NAMALWA (cell line): Measurements from ENCODE around the gene ZNF772.
"Not testable (repeated sequence)": the region's sequence is repeated elsewhere in the genome, so short reads cannot be mapped to it uniquely, and the experiment has no call there.

Source experiments
- DNase-seq: peaks from one replicate; pipeline ENCODE4 v3.0.0-alpha.2; 2015; ENCODE audit warnings: low spot score

ZNF772 gene

GRCh38 chr19:57477191-57478008, at the start of gene ZNF772:
TSS of gene ZNF772 (minus strand) at chr19:57477566. CDS start at chr19:57477309, 257 bp downstream.
- peak; percentile 99 for DNase-seq

DNA sequence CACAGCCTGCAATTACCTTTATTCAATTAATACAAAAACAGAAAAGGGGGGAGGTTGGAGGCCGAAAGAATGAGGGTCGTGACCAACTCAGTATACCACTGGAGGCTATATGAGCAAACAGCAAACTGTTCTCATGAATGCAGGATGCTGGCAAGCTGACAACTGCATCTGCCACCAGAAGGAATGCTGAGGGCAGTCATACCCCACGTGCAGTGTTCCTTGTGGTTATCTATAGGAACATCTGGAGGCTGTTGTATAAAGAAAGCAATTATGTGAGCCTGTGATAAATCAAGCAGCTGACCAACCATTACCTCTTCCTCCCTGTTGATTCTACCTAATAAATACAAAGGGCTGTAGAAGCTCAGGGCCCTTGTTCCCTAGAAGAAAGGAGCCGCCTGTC, 40.7 kb upstream of the ZNF772 start:
- not testable (repeated sequence) for DNase-seq

DNA sequence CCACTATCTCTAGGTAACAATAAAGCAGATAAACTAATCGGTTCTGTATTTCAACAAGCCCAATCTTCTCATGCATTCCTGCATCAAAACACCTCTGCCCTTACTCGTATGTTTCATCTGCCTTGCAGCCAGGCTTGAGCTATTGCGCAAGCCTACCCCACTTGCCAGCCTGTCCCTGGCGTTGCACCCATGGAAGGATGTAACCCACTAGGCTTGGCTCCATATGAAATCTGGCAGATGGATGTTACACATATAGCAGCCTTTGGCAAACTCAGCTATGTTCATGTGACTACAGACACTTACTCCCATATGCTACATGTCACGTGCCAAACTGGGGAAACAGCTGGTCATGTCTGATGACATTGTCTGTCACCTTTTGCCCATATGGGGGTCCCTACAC, 37.9 kb upstream of the ZNF772 start:
- DNase-seq: no peak

DNA sequence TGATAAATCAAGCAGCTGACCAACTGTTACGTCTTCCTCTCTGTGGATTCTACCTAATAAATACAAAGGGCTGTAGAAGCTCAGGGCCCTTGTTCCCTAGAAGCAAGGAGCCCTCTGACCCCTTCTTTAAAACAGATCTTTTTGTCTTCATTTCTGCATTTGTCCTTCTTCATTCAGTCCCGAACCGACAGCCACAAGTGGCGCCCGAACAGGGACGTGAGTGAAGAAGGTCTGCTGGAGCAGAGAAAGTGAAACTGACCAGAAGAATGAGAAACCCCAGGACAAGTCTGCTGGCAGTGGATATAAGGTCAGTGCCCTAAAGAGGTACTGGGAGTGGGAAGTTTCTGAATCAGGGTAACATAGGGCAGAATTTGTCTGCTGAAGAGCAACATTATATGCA, 35.5 kb upstream of the ZNF772 start:
- DNase-seq: peak; percentile 7

DNA sequence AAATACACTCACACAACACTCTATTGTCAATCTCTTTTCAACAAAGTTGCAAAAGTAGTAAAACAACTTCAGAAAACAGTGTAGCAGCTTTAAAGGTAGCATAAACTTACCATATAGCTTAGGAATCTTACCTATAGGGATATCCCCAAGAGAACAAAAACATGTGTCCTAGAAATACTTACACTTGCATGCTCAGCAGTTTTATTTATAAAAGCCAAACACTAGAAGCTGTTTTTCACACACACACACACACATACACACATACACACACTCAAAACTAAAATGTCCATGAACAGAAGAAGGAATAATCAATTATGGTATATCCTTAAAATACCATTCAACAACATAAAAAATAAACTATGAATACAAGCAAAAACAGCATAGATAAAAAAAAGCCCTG, 34.1 kb upstream of the ZNF772 start:
- DNase-seq: no peak

DNA sequence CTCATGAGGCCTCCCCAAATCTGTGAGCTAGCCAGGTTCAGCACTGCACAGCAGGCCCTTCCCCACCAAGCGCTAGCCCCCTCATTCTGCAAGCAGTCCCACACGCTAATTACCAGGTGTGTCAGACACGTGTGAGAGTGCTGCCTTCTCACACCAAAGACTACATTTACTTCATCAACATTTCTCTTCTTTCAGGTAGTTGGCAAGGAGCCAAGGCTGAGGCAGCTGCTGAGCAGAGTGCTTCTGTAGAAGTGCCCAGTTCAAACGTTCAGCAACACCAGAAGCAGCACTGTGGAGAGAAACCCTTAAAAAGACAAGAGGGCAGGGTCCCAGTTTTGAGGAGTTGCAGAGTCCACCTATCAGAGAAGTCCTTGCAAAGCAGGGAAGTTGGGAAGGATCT, 28.8 kb upstream of the ZNF772 start:
- DNase-seq: no peak

DNA sequence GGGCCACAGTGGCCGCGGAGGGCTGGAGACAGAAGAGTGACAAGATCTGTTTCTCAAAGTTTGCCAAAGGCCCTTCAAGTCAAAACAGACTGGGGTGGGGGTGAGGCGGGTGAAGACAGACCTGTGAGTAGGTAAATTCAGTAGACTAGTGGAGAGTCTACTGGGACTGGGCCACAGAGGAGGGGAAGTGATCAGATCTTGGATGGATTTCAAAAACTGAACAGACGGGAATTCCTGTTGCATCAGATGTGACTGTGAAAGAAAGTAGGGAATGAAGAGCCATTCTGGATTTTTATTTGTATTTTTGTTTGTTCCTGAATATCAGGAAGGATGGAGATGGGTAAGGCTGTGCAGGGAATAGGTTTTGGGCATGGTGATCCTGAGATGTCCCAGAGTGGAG, 23.0 kb upstream of the ZNF772 start:
- not testable (repeated sequence) for DNase-seq

GRCh38 chr19:57499680-57500395, 22.5 kb upstream of the ZNF772 start, which contains the start of gene ZNF773:
TSS of gene ZNF773 (plus strand) at chr19:57499938. CDS start at chr19:57500081, 143 bp downstream.
- DNase-seq: peak; percentile 97

GRCh38 chr19:57499332-57499679, 21.9 kb upstream of the ZNF772 start:
- not testable (repeated sequence) for DNase-seq

GRCh38 chr19:57488299-57488644, 10.9 kb upstream of the ZNF772 start:
- not testable (repeated sequence) for DNase-seq

GRCh38 chr19:57487477-57488298, 10.3 kb upstream of the ZNF772 start, which contains the start of gene ZNF419:
TSS of gene ZNF419 (plus strand) at chr19:57487750. CDS start at chr19:57487951, 201 bp downstream.
- peak; percentile 90 for DNase-seq

DNA sequence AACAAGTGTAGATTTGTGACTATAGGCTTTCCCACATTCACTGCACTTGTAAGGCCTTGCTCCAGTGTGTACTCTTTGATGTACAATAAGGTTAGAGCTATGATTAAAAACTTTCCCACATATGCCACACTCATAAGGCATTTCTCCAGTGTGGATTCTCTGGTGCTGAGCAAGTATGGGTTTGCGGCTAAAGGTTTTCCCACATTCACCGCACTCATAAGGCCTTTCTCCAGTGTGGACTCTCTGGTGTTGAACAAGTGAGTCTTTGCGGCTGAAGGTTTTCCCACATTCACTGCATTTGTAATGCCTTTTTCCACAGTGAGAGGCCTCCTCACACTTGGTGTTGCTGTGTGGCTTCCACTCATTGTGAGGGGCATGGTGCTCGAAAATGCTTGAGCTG, 3.7 kb downstream of the ZNF772 start:
- DNase-seq: no peak

GRCh38 chr19:57466489-57466888, 10.9 kb downstream of the ZNF772 start:
- DNase-seq: no peak

GRCh38 chr19:57465680-57466381, 11.5 kb downstream of the ZNF772 start:
- DNase-seq: peak; percentile 84

DNA sequence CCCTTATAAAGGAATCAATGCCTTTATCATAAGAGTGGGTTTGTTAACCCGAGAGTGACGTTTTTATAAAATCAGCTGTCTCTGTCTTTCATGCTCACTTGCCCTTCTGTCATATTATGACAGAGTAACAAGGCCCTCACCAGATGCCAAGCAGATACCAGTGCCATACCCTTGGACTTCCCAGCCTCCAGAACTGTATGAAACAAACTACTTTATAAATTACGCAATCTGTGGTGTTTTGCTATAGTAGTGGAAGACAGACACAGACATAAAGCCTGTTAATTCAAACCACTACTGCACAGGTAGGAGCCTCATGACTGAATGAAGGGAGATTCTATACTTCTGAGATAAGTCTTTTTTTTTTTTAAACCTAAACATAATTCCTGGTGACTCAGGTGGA, 25.1 kb downstream of the ZNF772 start:
- DNase-seq: no peak

DNA sequence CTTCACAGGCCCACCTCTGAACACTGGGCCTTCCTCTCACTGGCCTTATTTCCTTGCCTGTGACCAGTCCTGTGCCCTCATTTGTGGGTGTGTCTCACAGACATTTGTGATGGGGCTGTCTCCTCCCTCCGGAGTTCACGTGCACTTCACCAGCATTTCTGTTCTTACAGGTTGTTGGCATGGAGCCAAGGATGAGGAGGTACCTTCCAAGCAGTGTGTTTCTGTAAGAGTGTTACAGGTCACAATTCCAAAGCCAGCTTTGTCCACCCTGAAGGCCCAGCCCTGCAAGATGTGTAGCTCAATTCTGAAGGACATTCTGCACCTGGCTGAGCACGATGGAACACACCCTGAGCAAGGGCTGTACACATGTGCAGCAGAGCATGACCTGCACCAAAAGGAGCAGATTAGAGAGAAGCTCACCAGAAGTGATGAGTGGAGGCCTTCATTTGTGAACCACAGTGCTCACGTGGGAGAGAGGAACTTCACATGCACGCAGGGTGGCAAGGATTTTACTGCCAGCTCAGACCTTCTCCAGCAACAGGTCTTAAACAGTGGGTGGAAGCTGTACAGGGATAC, 34.2 kb downstream of the ZNF772 start:
- peak; percentile 19 for DNase-seq

- DNase-seq: no peak
Observed at GRCh38 chr19:57441979-57442752, 35.2 kb downstream of the ZNF772 start.

- no peak for DNase-seq
Observed at GRCh38 chr19:57438925-57439324, 38.4 kb downstream of the ZNF772 start.

DNA sequence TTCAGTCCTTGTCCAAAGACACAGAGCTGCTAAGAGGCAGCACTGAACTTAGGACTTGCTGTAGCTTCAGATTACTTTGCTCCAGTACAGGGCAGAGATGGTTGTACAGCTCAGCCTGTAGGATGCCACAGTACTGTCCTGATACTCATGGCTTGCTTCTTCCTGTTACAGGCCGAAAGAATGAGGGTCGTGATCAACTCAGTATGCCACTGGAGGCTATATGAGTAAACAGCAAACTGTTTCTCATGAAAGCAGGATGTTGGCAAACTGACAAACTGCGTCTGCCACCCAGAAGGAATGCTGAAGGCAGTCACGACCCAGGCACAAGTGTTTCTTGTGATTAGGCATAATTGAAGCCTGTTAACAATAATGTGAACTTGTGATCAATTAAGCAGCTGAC, 39.4 kb downstream of the ZNF772 start:
- DNase-seq: no peak

DNA sequence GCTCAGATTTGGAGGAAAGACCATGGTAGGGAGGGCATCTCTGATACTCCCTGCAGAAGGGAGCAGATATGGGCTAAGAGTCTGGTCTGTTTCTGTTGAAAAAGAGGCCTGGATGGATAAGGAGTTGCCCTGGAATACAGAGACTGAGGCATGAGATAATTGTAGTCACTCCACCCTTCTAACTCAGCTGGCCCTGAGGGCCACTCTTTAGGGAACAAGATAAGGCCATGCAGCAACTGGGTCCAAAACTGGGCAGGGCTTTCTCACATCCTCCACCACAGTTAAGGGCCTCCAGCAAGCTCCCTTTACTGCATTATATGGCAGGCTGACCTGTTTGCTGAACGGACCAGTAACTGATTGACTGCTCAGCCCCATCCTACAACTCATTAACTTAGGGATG, 40.9 kb downstream of the ZNF772 start:
- DNase-seq: no peak
